Keratinocyte (primary cell): ENCODE results near the gene CREB3. TPM values are rescaled to one million over a fixed set of nuclear protein-coding genes. Genes with fewer than 3 reads are reported as not detected.
A peak's percentile ranks its signal among the peaks of the same experiment; 100 is the strongest.

Experiments used
- DNase-seq: peaks from one replicate; pipeline ENCODE4 v3.0.0-alpha.2; 2011; ENCODE audit warnings: low read depth, missing footprints, low spot score
- FAIRE-seq: peaks from 2 replicates; lab custom pipeline; 2011; peaks lifted over from hg19 to GRCh38; lab: Jason Lieb, UNC
- H2AFZ ChIP-seq: 2 replicates; pipeline ENCODE4 v1.6.0; 2012; ENCODE audit warnings: low read length, control low read depth, inconsistent platforms; ENCODE audit not compliant: control insufficient read depth
- H3K27ac ChIP-seq: 2 replicates; pipeline ENCODE4 v1.5.1; 2011; ENCODE audit warnings: low read length; ENCODE audit not compliant: control insufficient read depth, insufficient read depth
- H3K27me3 ChIP-seq: 3 replicates; pipeline ENCODE4 v1.6.0; 2011; ENCODE audit warnings: low read length; ENCODE audit not compliant: control insufficient read depth, insufficient read depth; ENCODE audit errors: extremely low read depth
- H3K36me3 ChIP-seq, 2 experiments: 2 replicates in 1 of 2; 3 replicates in 1 of 2; pipeline ENCODE4 v1.5.1; 2011; ENCODE audit warnings: low read length in 2 of 2, mild to moderate bottlenecking in 1 of 2; ENCODE audit not compliant: control insufficient read depth in 2 of 2, insufficient read depth in 2 of 2; ENCODE audit errors: extremely low read depth in 1 of 2
- H3K4me1 ChIP-seq: 3 replicates; pipeline ENCODE4 v1.5.1; 2011; ENCODE audit warnings: low read length; ENCODE audit not compliant: control insufficient read depth, insufficient read depth; ENCODE audit errors: extremely low read depth
- H3K4me2 ChIP-seq: 3 replicates; pipeline ENCODE4 v1.6.0; 2011; ENCODE audit warnings: low read depth, low read length; ENCODE audit not compliant: control insufficient read depth, insufficient read depth; ENCODE audit errors: extremely low read depth
- H3K4me3 ChIP-seq, 3 experiments: fragments of 200-600 bp in 1 of 3; sonication (generic) in 1 of 3; 2 replicates in 2 of 3; 3 replicates in 1 of 3; pipeline ENCODE4 v1.5.1; 2011 to 2016; ENCODE audit warnings: low read length in 3 of 3, mild to moderate bottlenecking in 3 of 3, control low read depth in 2 of 3, inconsistent platforms in 1 of 3, low read depth in 1 of 3, mixed read lengths in 1 of 3, mixed run types in 1 of 3, moderate library complexity in 1 of 3; ENCODE audit not compliant: control insufficient read depth in 2 of 3, insufficient read depth in 2 of 3; ENCODE audit errors: extremely low read depth in 1 of 3
- H3K79me2 ChIP-seq: 2 replicates; pipeline ENCODE4 v1.6.0; 2012; ENCODE audit warnings: low read length; ENCODE audit not compliant: control insufficient read depth, insufficient read depth
- H3K9ac ChIP-seq: 3 replicates; pipeline ENCODE4 v1.6.0; 2011; ENCODE audit warnings: low read length; ENCODE audit not compliant: control insufficient read depth, insufficient read depth; ENCODE audit errors: extremely low read depth
- H3K9me1 ChIP-seq: 3 replicates; pipeline ENCODE4 v1.6.0; 2011; ENCODE audit warnings: low read length; ENCODE audit not compliant: control insufficient read depth, insufficient read depth; ENCODE audit errors: extremely low read depth
- H3K9me3 ChIP-seq: 2 replicates; pipeline ENCODE4 v1.5.1; 2012; ENCODE audit warnings: low read depth, low read length; ENCODE audit not compliant: control insufficient read depth
- H4K20me1 ChIP-seq: 3 replicates; pipeline ENCODE4 v1.6.0; 2011; ENCODE audit warnings: low read length; ENCODE audit not compliant: control insufficient read depth, insufficient read depth; ENCODE audit errors: extremely low read depth
- EZH2 ChIP-seq: IDR thresholded peaks from one replicate; pipeline ENCODE4 v1.6.1; 2012; ENCODE audit warnings: inconsistent platforms, mild to moderate bottlenecking, low read length, moderate library complexity
- dilution Hi-C: fragments of 300-500 bp; cut with MboI; formaldehyde crosslinking; loops from one replicate; pipeline ENCODE4 v1.7.0; 2020; ENCODE audit warnings: low sequenced_read_pairs; ENCODE audit not compliant: extremely low pct_ligation_motif_present
- polyA plus RNA-seq, 5 experiments: library from polyadenylated mRNA; depleted of rRNA in 3 of 5; stranded (reverse) in 3 of 5; stranded (forward) in 1 of 5; unstranded in 1 of 5; fragments of >200 nt; gene quantifications; 1 replicate in 1 of 5; 2 replicates in 3 of 5; 3 replicates in 1 of 5; pipeline versions ENCODE4 v1.2.1 to v1.2.3, GENCODE V29; 2011 to 2012; ENCODE audit warnings: missing spikeins in 2 of 5, low read depth in 1 of 5, low replicate concordance in 1 of 5
- TF ChIP-seq, protein P1 (sequence below), 3 experiments: IDR thresholded peaks in 1 of 3; conservative IDR thresholded peaks in 1 of 3; optimal IDR thresholded peaks in 1 of 3; 2 replicates in 2 of 3; 3 replicates in 1 of 3; pipeline versions ENCODE3 to v1.5.1; 2011; ENCODE audit warnings: low read length in 3 of 3, mild to moderate bottlenecking in 3 of 3, moderate library complexity in 2 of 3, control low read depth in 1 of 3, inconsistent platforms in 1 of 3; ENCODE audit not compliant: insufficient read depth in 2 of 3; ENCODE audit errors: extremely low read depth in 1 of 3

Gene CREB3
- polyA plus RNA-seq, 1 donor (not counting 4 experiments of a cell fraction or from before 2014, with no cell fraction given) = 24.6 TPM

DNA sequence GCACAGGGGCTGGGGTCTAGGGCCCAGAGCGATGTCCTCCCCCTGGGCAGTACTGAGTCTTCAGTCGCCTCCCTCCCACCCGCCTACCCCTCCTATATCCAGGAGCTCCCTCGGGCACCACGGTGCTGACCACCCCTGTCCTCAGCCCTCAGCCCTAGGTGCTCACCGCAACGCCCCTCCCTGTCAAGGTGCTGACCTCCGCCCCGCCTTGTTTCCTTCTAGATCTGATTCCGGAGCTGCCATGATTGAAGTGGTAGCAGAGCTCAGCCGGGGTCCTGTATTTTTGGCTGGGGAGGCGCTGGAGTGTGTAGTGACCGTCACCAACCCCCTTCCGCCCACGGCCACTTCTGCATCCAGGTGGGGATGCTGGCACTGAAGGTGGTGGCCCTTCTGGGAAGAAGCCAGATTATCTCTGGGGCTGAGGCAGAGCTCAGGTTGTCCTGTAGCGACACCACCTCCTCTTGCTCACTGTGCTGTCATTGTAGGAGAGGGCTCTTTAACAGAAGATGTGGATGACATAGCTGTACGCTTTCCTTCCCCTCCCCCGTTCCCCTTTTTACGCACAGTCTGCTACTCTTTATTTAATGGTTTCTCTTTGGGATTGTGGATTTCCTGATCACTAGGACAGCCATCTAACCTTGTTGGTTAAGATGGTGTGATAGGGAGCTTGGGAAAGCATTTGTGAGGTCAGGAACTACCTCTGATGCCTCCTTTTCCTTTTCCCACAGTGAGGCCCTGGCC lies 17.2 kb downstream of the CREB3 start:
- no peaks in the 10 kb centered on the region for H3K27me3 ChIP-seq
- peak overlapping the region; percentile 76 for H3K9ac ChIP-seq
- H3K36me3 ChIP-seq = peaks cover 25 to 27% of the 10 kb centered on the region in 2 experiments
- H3K27ac ChIP-seq = peak overlapping the region; percentile 48
- TF ChIP-seq, protein P1, sequence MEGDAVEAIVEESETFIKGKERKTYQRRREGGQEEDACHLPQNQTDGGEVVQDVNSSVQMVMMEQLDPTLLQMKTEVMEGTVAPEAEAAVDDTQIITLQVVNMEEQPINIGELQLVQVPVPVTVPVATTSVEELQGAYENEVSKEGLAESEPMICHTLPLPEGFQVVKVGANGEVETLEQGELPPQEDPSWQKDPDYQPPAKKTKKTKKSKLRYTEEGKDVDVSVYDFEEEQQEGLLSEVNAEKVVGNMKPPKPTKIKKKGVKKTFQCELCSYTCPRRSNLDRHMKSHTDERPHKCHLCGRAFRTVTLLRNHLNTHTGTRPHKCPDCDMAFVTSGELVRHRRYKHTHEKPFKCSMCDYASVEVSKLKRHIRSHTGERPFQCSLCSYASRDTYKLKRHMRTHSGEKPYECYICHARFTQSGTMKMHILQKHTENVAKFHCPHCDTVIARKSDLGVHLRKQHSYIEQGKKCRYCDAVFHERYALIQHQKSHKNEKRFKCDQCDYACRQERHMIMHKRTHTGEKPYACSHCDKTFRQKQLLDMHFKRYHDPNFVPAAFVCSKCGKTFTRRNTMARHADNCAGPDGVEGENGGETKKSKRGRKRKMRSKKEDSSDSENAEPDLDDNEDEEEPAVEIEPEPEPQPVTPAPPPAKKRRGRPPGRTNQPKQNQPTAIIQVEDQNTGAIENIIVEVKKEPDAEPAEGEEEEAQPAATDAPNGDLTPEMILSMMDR (optimal IDR thresholded peaks at IDR 0.05 in 1 of 3, IDR thresholded peaks at IDR 0.05 in 1 of 3, conservative IDR thresholded peaks at IDR 0.05 in 1 of 3; ENCODE audit: extremely low read depth in 1 of 3, insufficient read depth in 2 of 3, low read length in 3 of 3) = peak in 1 of 3 experiments; percentile 23
- no peak for TF ChIP-seq EZH2
- dilution Hi-C loops = no loop called here
- H4K20me1 ChIP-seq = peaks cover 5% of the 10 kb centered on the region
- peak overlapping the region; percentile 84 for H2AFZ ChIP-seq
- DNase-seq = no peak
- H3K4me3 ChIP-seq = peak overlapping the region; percentile 73 to 80 (median 80)
- peaks cover 24% of the 10 kb centered on the region for H3K4me1 ChIP-seq
- peak; percentile 23 for FAIRE-seq
- H3K9me1 ChIP-seq = peaks cover 3% of the 10 kb centered on the region
- H3K4me2 ChIP-seq = peak overlapping the region; percentile 65
- peaks cover 38% of the 10 kb centered on the region for H3K79me2 ChIP-seq
- H3K9me3 ChIP-seq = no peaks in the 10 kb centered on the region

DNA sequence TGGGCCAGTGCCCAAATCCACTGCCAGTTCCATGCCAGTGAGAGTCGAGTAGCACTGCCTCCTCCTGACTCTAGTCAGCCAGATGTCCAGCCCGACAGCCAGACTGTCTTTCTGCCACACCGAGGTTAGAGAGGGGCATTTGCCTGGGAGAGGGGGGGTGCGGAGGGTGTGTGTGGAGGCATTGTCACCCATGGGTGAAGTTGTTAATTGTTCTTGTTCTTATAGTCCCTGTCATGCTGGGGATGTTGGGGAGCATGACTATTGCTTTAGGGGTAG lies 17.7 kb downstream of the CREB3 start:
- H3K4me3 ChIP-seq = peak overlapping the region in 2 of 3 experiments; percentile 80
- no peak overlapping the region for H2AFZ ChIP-seq
- no peaks in the 10 kb centered on the region for H3K9me3 ChIP-seq
- no peak overlapping the region for H3K27ac ChIP-seq
- no peak for TF ChIP-seq EZH2
- TF ChIP-seq, protein P1 (optimal IDR thresholded peaks at IDR 0.05 in 1 of 3, IDR thresholded peaks at IDR 0.05 in 1 of 3, conservative IDR thresholded peaks at IDR 0.05 in 1 of 3; ENCODE audit: extremely low read depth in 1 of 3, insufficient read depth in 2 of 3, low read length in 3 of 3) = no peak
- peaks cover 37% of the 10 kb centered on the region for H3K79me2 ChIP-seq
- no peak for FAIRE-seq
- no peaks in the 10 kb centered on the region for H3K27me3 ChIP-seq
- peaks cover 3% of the 10 kb centered on the region for H3K9me1 ChIP-seq
- H3K4me2 ChIP-seq = peak overlapping the region; percentile 65
- dilution Hi-C loops = no loop called here
- no peak for DNase-seq
- peaks cover 5% of the 10 kb centered on the region for H4K20me1 ChIP-seq
- peaks cover 24 to 27% of the 10 kb centered on the region in 2 experiments for H3K36me3 ChIP-seq
- H3K9ac ChIP-seq = peak overlapping the region; percentile 76
- H3K4me1 ChIP-seq = peaks cover 24% of the 10 kb centered on the region
